Naive thymus-derived CD8-positive, alpha-beta T cell (primary cell): ENCODE measurements around the gene TOMM40. TPM values are rescaled to one million over a fixed set of nuclear protein-coding genes. Genes with fewer than 3 reads are reported as not detected.

ENCODE experiments used
- ATAC-seq, 2 donors: fragments of 150-1000 bp; cut with Tn5 transposase in 1 of 2; sonication (Bioruptor Pico), chemical (Tn5 transposase) in 1 of 2; 1 replicate in 1 of 2; 2 replicates in 1 of 2; pipeline ENCODE4 v1.10.0; 2021; ENCODE audit warnings: mild to moderate bottlenecking in 2 of 2, moderate library complexity in 2 of 2
- POLR2A ChIA-PET: fragments of 350-600 bp; sonication (Branson Sonifier 250); formaldehyde crosslinking; loops from one replicate; lab custom pipeline; 2021; ENCODE audit warnings: antibody characterized with exemption; lab: Charles Lee
- DNase-seq, 10 donors: peaks; one replicate each; pipeline versions ENCODE4 v3.0.0 to v3.0.0-alpha.2; 2020 to 2022
- H3K27ac Mint-ChIP-seq, 10 donors: one replicate each; pipeline ENCODE4 v1.8.0; 2020 to 2022; ENCODE audit warnings: mild to moderate bottlenecking in 10 of 10, mixed read lengths in 10 of 10, moderate library complexity in 4 of 10, inconsistent platforms in 1 of 10
- H3K27me3 Mint-ChIP-seq, 5 donors: one replicate each; pipeline ENCODE4 v1.8.0; 2021 to 2022; ENCODE audit warnings: mixed read lengths in 5 of 5
- H3K36me3 Mint-ChIP-seq, 3 donors: one replicate each; pipeline ENCODE4 v1.8.0; 2020 to 2022; ENCODE audit warnings: mixed read lengths in 3 of 3, mild to moderate bottlenecking in 2 of 3, inconsistent platforms in 1 of 3
- H3K4me1 Mint-ChIP-seq, 4 donors: one replicate each; pipeline ENCODE4 v1.8.0; 2021 to 2022; ENCODE audit warnings: mixed read lengths in 4 of 4
- H3K4me3 Mint-ChIP-seq, 10 donors: one replicate each; pipeline ENCODE4 v1.8.0; 2020 to 2022; ENCODE audit warnings: mild to moderate bottlenecking in 10 of 10, mixed read lengths in 10 of 10, moderate library complexity in 6 of 10, inconsistent platforms in 1 of 10
- H3K9me3 Mint-ChIP-seq, 9 donors: one replicate each; pipeline ENCODE4 v1.8.0; 2020 to 2022; ENCODE audit warnings: mixed read lengths in 9 of 9, mild to moderate bottlenecking in 3 of 9, inconsistent platforms in 1 of 9, moderate library complexity in 1 of 9
- polyA plus RNA-seq, 3 donors: library from polyadenylated mRNA; unstranded; fragments of 300-500 nt; fragmentation: Illumina TruSeq; gene quantifications; one replicate each; pipeline ENCODE4 v1.2.3, GENCODE V29; 2021
- total RNA-seq, 8 experiments: library from RNA in 2 of 8; stranded (reverse) in 2 of 8; gene quantifications; one replicate each; pipeline ENCODE4 v1.2.3 and lab custom pipeline; 2021 to 2026

TOMM40 gene
- total RNA-seq (10 to 100 TPM; 39.3 to 41.4 TPM), polyA plus RNA-seq (10 to 100 TPM; 32.0 to 42.3 (median 33.7) TPM), total RNA-seq (lab: John Stamatoyannopoulos, UW) (27.0 to 360 (median 45.9) reads per million in 6 experiments)

GRCh38 chr19:44891016-44891882 lies at the start of gene TOMM40:
Gene TOMM40, plus strand, starts transcription at chr19:44891254. Its CDS starts 162 bp downstream, at chr19:44891416.
- POLR2A ChIA-PET = interaction anchor here (0.7 to 1.7 kb wide), 5 partner anchors 10 to 262 kb away, joined by 3 to 10 read pairs (median 4); partner anchors contain the start of genes APOE and CLPTM1
- H3K27ac Mint-ChIP-seq = peak within 1 kb of the TSS; percentile 86 to 97 (median 96)
- H3K4me1 Mint-ChIP-seq = peaks cover 26 to 42% (median 34%) of the 10 kb centered on the region in 4 donors
- no peaks in the 10 kb centered on the region for H3K9me3 Mint-ChIP-seq
- H3K36me3 Mint-ChIP-seq = peaks cover 0 to 38% (median 12%) of the 10 kb centered on the region in 3 donors
- DNase-seq = peak in 2 of 10 donors; percentile 99
- H3K27me3 Mint-ChIP-seq = no peaks in the 10 kb centered on the region
- H3K4me3 Mint-ChIP-seq = peak within 1 kb of the TSS; percentile 82 to 93 (median 91)
- no peak for ATAC-seq

GRCh38 chr19:44845286-44845611 lies 45.8 kb upstream of the TOMM40 start:
- Mint-ChIP-seq H3K27ac (peak overlapping the region in 9 of 10 donors; percentile 66 to 95 (median 89)), H3K9me3 (peaks cover 0 to 2% (median 0%) of the 10 kb centered on the region in 9 donors), H3K27me3 (peaks cover 8 to 15% (median 12%) of the 10 kb centered on the region in 5 donors), H3K4me3 (peak overlapping the region; percentile 84 to 96 (median 90)), H3K4me1 (peaks cover 20 to 45% (median 36%) of the 10 kb centered on the region in 4 donors), H3K36me3 (no peaks in the 10 kb centered on the region)
- ATAC-seq (no peak), DNase-seq (no peak)
- POLR2A ChIA-PET = no interaction called here

GRCh38 chr19:44845612-44846454 lies 45.2 kb upstream of the TOMM40 start, which contains the start of gene NECTIN2:
Gene NECTIN2, plus strand, starts transcription at chr19:44846297. Its CDS starts 229 bp downstream, at chr19:44846526.
- Mint-ChIP-seq H3K36me3 (no peaks in the 10 kb centered on the region), H3K4me3 (peak within 1 kb of the TSS; percentile 84 to 96 (median 90)), H3K27ac (peak within 1 kb of the TSS in 9 of 10 donors; percentile 71 to 95 (median 89)), H3K9me3 (peaks cover 0 to 2% (median 0%) of the 10 kb centered on the region in 9 donors), H3K27me3 (peaks cover 8 to 15% (median 12%) of the 10 kb centered on the region in 5 donors), H3K4me1 (peaks cover 20 to 45% (median 35%) of the 10 kb centered on the region in 4 donors)
- ATAC-seq (peak; percentile 72 to 74), DNase-seq (peak; percentile 50 to 81 (median 71))
- POLR2A ChIA-PET = no interaction called here

- Mint-ChIP-seq H3K9me3 (peaks cover 0 to 2% (median 0%) of the 10 kb centered on the region in 9 donors), H3K4me1 (peaks cover 20 to 42% (median 28%) of the 10 kb centered on the region in 4 donors), H3K27me3 (peaks cover 8 to 15% (median 12%) of the 10 kb centered on the region in 5 donors), H3K4me3 (peak overlapping the region; percentile 82 to 91 (median 86)), H3K36me3 (no peaks in the 10 kb centered on the region), H3K27ac (peak overlapping the region in 4 of 10 donors; percentile 63 to 83 (median 78))
- ATAC-seq (no peak), DNase-seq (peak in 1 of 10 donors; percentile 9)
- POLR2A ChIA-PET = no interaction called here
Observed at GRCh38 chr19:44846455-44847143, 44.5 kb upstream of the TOMM40 start.

- peak in 1 of 10 donors; percentile 14 for DNase-seq
- no peak for ATAC-seq
- peak overlapping the region; percentile 73 to 91 (median 86) for H3K4me3 Mint-ChIP-seq
- H3K27me3 Mint-ChIP-seq = peaks cover 8 to 15% (median 12%) of the 10 kb centered on the region in 5 donors
- H3K36me3 Mint-ChIP-seq = no peaks in the 10 kb centered on the region
- peaks cover 20 to 41% (median 27%) of the 10 kb centered on the region in 4 donors for H3K4me1 Mint-ChIP-seq
- H3K9me3 Mint-ChIP-seq = peaks cover 0 to 2% (median 0%) of the 10 kb centered on the region in 9 donors
- peak overlapping the region in 9 of 10 donors; percentile 32 to 89 (median 80) for H3K27ac Mint-ChIP-seq
- POLR2A ChIA-PET = interaction anchor here (0.6 kb wide), 1 partner anchor 77 kb away, joined by 3 read pairs; no protein-coding TSS in a partner anchor
Observed at GRCh38 chr19:44847144-44848035, 43.7 kb upstream of the TOMM40 start.

- Mint-ChIP-seq H3K27ac (peak overlapping the region in 1 of 10 donors; percentile 83), H3K4me3 (peak overlapping the region; percentile 36 to 86 (median 60)), H3K27me3 (peaks cover 8 to 15% (median 12%) of the 10 kb centered on the region in 5 donors), H3K4me1 (peaks cover 20 to 41% (median 27%) of the 10 kb centered on the region in 4 donors), H3K9me3 (peaks cover 0 to 2% (median 0%) of the 10 kb centered on the region in 9 donors), H3K36me3 (no peaks in the 10 kb centered on the region)
- POLR2A ChIA-PET = no interaction called here
- DNase-seq = peak in 1 of 10 donors; percentile 11
- no peak for ATAC-seq
Observed at GRCh38 chr19:44848036-44848811, 42.8 kb upstream of the TOMM40 start.

- DNase-seq (no peak), ATAC-seq (no peak)
- Mint-ChIP-seq H3K27ac (peak overlapping the region in 2 of 10 donors; percentile 11 to 24), H3K27me3 (peaks cover 8 to 16% (median 12%) of the 10 kb centered on the region in 5 donors), H3K4me3 (peak overlapping the region in 6 of 10 donors; percentile 21 to 68 (median 34)), H3K36me3 (no peaks in the 10 kb centered on the region), H3K9me3 (peaks cover 0 to 2% (median 0%) of the 10 kb centered on the region in 9 donors), H3K4me1 (peaks cover 20 to 41% (median 27%) of the 10 kb centered on the region in 4 donors)
- POLR2A ChIA-PET = no interaction called here
Observed at GRCh38 chr19:44848812-44849447, 42.1 kb upstream of the TOMM40 start.

- H3K27me3 Mint-ChIP-seq = peaks cover under 1 to 11% (median 4%) of the 10 kb centered on the region in 5 donors
- peaks cover 12 to 28% (median 17%) of the 10 kb centered on the region in 4 donors for H3K4me1 Mint-ChIP-seq
- ATAC-seq (no peak), DNase-seq (no peak)
- no peaks in the 10 kb centered on the region for H3K9me3 Mint-ChIP-seq
- no peaks in the 10 kb centered on the region for H3K36me3 Mint-ChIP-seq
- POLR2A ChIA-PET = no interaction called here
- H3K27ac Mint-ChIP-seq = peak overlapping the region in 1 of 10 donors; percentile 24
- no peak overlapping the region for H3K4me3 Mint-ChIP-seq
Observed at GRCh38 chr19:44850641-44851109, 40.4 kb upstream of the TOMM40 start.

- Mint-ChIP-seq H3K4me1 (peaks cover 12 to 26% (median 15%) of the 10 kb centered on the region in 4 donors), H3K27me3 (peaks cover 0 to 11% (median 3%) of the 10 kb centered on the region in 5 donors), H3K9me3 (no peaks in the 10 kb centered on the region), H3K27ac (peak overlapping the region in 1 of 10 donors; percentile 17), H3K36me3 (no peaks in the 10 kb centered on the region), H3K4me3 (no peak overlapping the region)
- POLR2A ChIA-PET = no interaction called here
- DNase-seq (no peak), ATAC-seq (no peak)
Observed at GRCh38 chr19:44851427-44851826, 39.6 kb upstream of the TOMM40 start.

- no peaks in the 10 kb centered on the region for H3K36me3 Mint-ChIP-seq
- no peaks in the 10 kb centered on the region for H3K9me3 Mint-ChIP-seq
- H3K4me1 Mint-ChIP-seq = peaks cover 0 to 5% (median under 1%) of the 10 kb centered on the region in 4 donors
- peaks cover 0 to 8% (median 0%) of the 10 kb centered on the region in 5 donors for H3K27me3 Mint-ChIP-seq
- H3K27ac Mint-ChIP-seq = no peak overlapping the region
- no peak overlapping the region for H3K4me3 Mint-ChIP-seq
- no peak for ATAC-seq
- no peak for DNase-seq
- POLR2A ChIA-PET = no interaction called here
Observed at GRCh38 chr19:44855606-44856005, 35.4 kb upstream of the TOMM40 start.
